ENCODE results near the gene CEACAM21. TPM values are rescaled to one million over a fixed set of nuclear protein-coding genes. Genes with fewer than 3 reads are reported as not detected.
A peak's percentile ranks its signal among the peaks of the same experiment; 100 is the strongest.

The CEACAM21 gene
- total RNA-seq, 3 donors from 2014 or later (not counting 1 experiment from before 2014, with no cell fraction given), result 26.8 to 46.6 (median 33.6) TPM

DNA sequence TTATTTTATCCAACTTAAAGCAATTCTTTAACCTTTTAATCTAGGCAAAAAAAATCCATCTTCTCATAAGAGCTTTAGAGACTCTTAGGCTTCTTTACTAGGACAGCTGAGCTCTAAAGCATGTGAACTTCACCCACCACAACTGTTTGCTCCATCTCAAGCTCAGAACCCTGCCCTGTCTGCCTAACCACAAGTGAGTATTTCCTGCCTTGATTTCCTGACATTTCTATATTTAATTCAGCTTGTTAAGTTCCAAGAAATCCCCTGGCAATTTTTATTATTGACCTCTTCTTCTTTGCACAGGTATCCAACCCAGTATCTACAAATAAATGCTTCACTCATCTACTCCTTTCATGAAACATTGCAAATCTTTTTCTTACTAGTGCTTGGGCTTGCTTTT, 21.1 kb upstream of the CEACAM21 start:
- intact Hi-C loops (cut with micrococcal nuclease), result no loop called here
- TF ChIP-seq, protein P1, sequence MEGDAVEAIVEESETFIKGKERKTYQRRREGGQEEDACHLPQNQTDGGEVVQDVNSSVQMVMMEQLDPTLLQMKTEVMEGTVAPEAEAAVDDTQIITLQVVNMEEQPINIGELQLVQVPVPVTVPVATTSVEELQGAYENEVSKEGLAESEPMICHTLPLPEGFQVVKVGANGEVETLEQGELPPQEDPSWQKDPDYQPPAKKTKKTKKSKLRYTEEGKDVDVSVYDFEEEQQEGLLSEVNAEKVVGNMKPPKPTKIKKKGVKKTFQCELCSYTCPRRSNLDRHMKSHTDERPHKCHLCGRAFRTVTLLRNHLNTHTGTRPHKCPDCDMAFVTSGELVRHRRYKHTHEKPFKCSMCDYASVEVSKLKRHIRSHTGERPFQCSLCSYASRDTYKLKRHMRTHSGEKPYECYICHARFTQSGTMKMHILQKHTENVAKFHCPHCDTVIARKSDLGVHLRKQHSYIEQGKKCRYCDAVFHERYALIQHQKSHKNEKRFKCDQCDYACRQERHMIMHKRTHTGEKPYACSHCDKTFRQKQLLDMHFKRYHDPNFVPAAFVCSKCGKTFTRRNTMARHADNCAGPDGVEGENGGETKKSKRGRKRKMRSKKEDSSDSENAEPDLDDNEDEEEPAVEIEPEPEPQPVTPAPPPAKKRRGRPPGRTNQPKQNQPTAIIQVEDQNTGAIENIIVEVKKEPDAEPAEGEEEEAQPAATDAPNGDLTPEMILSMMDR (IDR thresholded peaks at IDR 0.05), result no peak
- Mint-ChIP-seq H3K9me3 (no peaks in the 10 kb centered on the region), H3K36me3 (peaks cover 12% of the 10 kb centered on the region), H3K4me1 (peaks cover 77 to 85% of the 10 kb centered on the region in 2 donors), H3K27ac (peak overlapping the region; percentile 95 to 96), H3K27me3 (ENCODE audit: low read depth in 2 of 2) (no peaks in the 10 kb centered on the region), H3K4me3 (peak overlapping the region; percentile 99)
- Histone ChIP-seq H3K27me3 (ENCODE audit: control insufficient read depth, insufficient read depth, low read length) (no peaks in the 10 kb centered on the region), H3K4me3 (ENCODE audit: low read length) (peak overlapping the region; percentile 14), H3K27ac (ENCODE audit: low read length) (peak overlapping the region; percentile 69), H3K36me3 (ENCODE audit: control insufficient read depth, insufficient read depth, low read length) (peaks cover 39% of the 10 kb centered on the region), H3K9me3 (ENCODE audit: control insufficient read depth, insufficient read depth, low read length) (no peaks in the 10 kb centered on the region), H3K4me1 (ENCODE audit: control insufficient read depth, insufficient read depth, low read length) (peaks cover 40% of the 10 kb centered on the region)
- peak in 1 of 2 donors; percentile 82 for DNase-seq
- peak; percentile 50 to 76 (median 73) for ATAC-seq

DNA sequence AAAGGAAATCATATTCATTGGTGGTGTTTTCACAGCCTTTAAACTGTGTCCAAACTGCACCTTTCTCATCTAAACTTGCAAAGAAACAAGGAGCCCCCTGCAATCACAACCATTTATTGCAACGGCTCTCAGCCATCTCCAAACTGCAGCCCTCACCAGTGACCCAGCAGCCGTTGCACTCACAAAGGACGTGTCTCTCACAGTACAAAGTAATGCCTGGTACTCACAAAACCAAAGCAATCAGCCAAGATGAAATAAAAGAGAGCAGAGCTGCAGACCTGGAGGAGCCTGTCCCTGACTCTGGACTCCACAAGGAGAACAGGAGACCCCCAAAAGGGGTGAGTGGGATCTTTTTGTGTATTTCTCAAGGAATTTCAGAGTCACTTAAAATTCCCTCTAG, 20.2 kb upstream of the CEACAM21 start:
- Mint-ChIP-seq H3K27me3 (ENCODE audit: low read depth in 2 of 2) (no peaks in the 10 kb centered on the region), H3K4me1 (peaks cover 86 to 92% of the 10 kb centered on the region in 2 donors), H3K36me3 (peaks cover 15% of the 10 kb centered on the region), H3K4me3 (peak overlapping the region; percentile 99), H3K27ac (peak overlapping the region; percentile 95 to 96), H3K9me3 (no peaks in the 10 kb centered on the region)
- H3K4me1 ChIP-seq (ENCODE audit: control insufficient read depth, insufficient read depth, low read length), result peaks cover 44% of the 10 kb centered on the region
- no peaks in the 10 kb centered on the region for H3K9me3 ChIP-seq (ENCODE audit: control insufficient read depth, insufficient read depth, low read length)
- H3K27me3 ChIP-seq (ENCODE audit: control insufficient read depth, insufficient read depth, low read length), result no peaks in the 10 kb centered on the region
- 6% methylated on average over 3 of the region's 3 CpGs for WGBS (ENCODE audit: insufficient coverage)
- TF ChIP-seq, protein P1 (IDR thresholded peaks at IDR 0.05), result no peak
- intact Hi-C loops (cut with micrococcal nuclease), result no loop called here
- H3K27ac ChIP-seq (ENCODE audit: low read length), result peak overlapping the region; percentile 69
- peak in 1 of 2 donors; percentile 42 for DNase-seq
- no peak overlapping the region for H3K4me3 ChIP-seq (ENCODE audit: low read length)
- peaks cover 47% of the 10 kb centered on the region for H3K36me3 ChIP-seq (ENCODE audit: control insufficient read depth, insufficient read depth, low read length)
- ATAC-seq, result peak; percentile 19 to 32 (median 27)

DNA sequence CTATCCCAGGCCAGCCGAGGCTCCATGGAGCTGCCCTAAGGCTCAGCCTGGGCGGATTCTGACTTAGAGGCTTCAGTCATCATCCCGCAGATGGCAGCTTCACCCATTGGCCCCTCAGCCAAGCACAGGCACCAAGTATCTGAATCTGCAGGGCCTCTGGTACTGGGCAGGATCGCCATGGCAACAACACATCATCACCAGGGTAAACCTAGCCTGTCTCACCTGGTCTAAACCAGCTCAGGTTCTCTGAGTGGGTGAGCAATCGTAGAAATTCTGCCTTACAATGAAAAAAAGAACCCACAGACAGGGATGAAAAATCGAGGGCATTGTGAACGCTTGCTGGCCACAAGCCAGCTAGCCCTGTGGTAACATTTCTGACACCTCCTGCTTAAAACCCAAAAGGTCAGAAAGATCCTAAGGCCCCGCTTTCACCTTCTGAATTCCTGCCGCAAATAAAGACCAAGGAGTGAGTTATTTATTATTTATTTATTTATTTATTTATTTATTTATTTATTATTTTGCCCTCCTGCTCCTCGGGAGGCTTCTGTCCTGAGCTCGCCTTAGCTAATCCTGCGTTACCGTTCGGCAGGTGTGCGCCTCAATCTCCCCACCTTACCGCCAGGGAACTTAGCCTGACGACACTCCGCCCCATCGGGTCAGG, 12.0 kb upstream of the CEACAM21 start:
- Histone ChIP-seq H3K4me1 (ENCODE audit: control insufficient read depth, insufficient read depth, low read length) (peaks cover 34% of the 10 kb centered on the region), H3K4me3 (ENCODE audit: low read length) (peak overlapping the region; percentile 33)

More for the DNA sequence above, 12.0 kb upstream of the CEACAM21 start:
- Mint-ChIP-seq H3K27ac (peak overlapping the region; percentile 50 to 81), H3K9me3 (no peaks in the 10 kb centered on the region), H3K4me3 (peak overlapping the region; percentile 78), H3K36me3 (peaks cover 12% of the 10 kb centered on the region), H3K4me1 (peaks cover 59 to 68% of the 10 kb centered on the region in 2 donors), H3K27me3 (ENCODE audit: low read depth in 2 of 2) (no peaks in the 10 kb centered on the region)
- TF ChIP-seq, protein P1 (IDR thresholded peaks at IDR 0.05), result no peak
- DNase-seq (peak in 1 of 2 donors; percentile 81), ATAC-seq (peak; percentile 49 to 77 (median 71))
- H3K27ac ChIP-seq (ENCODE audit: low read length), result peak overlapping the region; percentile 40
- intact Hi-C loops (cut with micrococcal nuclease), result loop anchor here (1.0 to 10.0 kb wide), 4 partner anchors 22 to 359 kb away; no protein-coding TSS in a partner anchor
- peaks cover 16% of the 10 kb centered on the region for H3K36me3 ChIP-seq (ENCODE audit: control insufficient read depth, insufficient read depth, low read length)
- WGBS (ENCODE audit: insufficient coverage), result 23% methylated on average over 17 of the region's 19 CpGs
- no peaks in the 10 kb centered on the region for H3K9me3 ChIP-seq (ENCODE audit: control insufficient read depth, insufficient read depth, low read length)
- no peaks in the 10 kb centered on the region for H3K27me3 ChIP-seq (ENCODE audit: control insufficient read depth, insufficient read depth, low read length)
